Astrocyte of the spinal cord (primary cell): ENCODE data around the gene POFUT1.

Experiments used
- DNase-seq: peaks from one replicate; pipeline ENCODE4 v3.0.0; 2011; ENCODE audit warnings: low read depth, low spot score
- H3K4me3 ChIP-seq: 2 replicates; pipeline ENCODE4 v1.5.1; 2011; ENCODE audit warnings: low read depth, mild to moderate bottlenecking, low read length, moderate library complexity
- in situ Hi-C: cut with HindIII; loops from 2 replicates; pipeline ENCODE4 v1.10.0; 2017; ENCODE audit warnings: low sequenced_read_pairs
- TF ChIP-seq, protein P1 (sequence below): IDR thresholded peaks from 2 replicates; pipeline ENCODE4 v1.5.1; 2012; ENCODE audit warnings: low read depth, mild to moderate bottlenecking, low read length, inconsistent platforms

POFUT1 gene

DNA sequence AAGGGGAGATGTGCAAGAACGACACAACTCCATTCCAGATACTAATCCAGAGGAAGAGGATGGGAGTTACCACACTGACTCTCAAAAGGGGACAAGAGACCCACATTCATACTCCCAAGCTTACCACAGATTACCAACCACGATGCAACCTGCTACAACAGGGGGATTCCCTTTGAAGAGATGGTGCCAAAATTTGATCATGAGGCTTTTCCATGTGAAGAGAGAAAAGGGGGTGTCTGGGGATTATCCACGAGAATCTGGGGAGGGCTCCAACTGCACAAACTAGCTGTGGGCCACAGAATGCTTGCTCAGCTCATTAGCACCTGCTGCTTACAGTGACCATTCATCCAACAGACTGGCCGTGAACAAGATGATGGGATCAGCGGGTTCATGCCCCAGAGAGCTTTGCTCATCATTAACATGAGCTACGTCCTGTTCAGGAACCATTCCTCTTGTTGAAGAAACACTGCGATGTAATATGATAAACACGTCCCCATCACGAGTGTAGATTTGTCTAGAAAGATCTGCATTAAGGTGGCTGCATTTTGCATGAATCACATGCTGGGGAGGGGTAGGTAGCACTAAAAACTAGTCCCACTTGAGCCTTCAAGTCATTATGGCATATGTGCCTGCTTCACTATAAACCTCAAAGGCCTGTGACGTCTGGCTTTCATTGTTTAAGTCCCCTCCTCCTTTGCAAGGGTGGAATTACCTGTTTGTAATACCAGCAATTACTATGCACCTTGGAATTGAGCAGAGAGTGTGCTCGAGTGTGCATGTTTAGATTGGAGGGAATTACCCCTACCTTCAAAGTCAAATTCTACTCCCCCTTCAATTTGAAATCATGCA lies 4.1 kb upstream of the POFUT1 start:
- TF ChIP-seq, protein P1, sequence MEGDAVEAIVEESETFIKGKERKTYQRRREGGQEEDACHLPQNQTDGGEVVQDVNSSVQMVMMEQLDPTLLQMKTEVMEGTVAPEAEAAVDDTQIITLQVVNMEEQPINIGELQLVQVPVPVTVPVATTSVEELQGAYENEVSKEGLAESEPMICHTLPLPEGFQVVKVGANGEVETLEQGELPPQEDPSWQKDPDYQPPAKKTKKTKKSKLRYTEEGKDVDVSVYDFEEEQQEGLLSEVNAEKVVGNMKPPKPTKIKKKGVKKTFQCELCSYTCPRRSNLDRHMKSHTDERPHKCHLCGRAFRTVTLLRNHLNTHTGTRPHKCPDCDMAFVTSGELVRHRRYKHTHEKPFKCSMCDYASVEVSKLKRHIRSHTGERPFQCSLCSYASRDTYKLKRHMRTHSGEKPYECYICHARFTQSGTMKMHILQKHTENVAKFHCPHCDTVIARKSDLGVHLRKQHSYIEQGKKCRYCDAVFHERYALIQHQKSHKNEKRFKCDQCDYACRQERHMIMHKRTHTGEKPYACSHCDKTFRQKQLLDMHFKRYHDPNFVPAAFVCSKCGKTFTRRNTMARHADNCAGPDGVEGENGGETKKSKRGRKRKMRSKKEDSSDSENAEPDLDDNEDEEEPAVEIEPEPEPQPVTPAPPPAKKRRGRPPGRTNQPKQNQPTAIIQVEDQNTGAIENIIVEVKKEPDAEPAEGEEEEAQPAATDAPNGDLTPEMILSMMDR = no peak
- H3K4me3 ChIP-seq = no peak overlapping the region
- in situ Hi-C loops = no loop called here
- no peak for DNase-seq

DNA sequence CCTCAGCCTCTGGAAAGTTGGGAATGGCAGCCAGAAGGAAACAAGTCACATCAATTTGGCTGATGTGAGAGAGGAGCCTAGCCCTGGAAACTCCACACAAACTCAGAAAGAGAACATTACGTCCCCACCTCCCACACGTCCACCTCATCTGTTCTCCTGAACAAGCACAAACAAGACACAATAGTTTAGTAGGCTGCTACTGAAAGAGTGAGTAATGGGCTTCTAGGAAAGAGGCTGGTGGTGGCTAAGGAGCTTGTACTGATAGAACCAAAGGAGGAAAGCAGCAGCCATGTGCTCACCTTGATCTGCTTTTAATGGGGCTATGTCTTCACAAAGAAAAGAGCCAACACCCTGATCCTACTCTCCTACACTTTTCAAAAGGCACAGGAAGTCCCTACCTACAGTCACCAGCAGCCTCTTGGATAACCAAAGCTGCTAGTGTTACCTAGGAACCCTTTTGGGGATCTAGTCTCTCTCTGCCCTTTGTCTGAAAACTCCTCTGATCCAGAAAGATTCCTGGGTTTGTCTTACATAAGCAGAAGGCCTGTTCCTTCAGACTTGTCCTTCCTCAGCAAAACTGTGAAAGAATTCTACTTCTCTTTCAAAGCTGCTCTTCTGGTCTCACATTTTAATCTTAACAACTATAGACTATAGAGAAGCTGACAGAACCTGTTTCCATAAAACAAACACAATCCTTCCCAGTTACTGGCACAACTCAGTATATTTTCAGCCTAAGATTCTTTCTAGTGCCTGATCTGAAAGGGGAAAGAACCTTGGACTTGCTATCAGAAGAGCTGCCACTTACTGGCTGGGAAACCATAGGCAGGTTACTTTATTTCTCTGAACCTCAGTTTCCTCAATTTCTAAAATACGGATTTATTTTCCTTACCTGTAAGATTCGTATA lies 3.2 kb upstream of the POFUT1 start:
- DNase-seq = peak; percentile 4
- TF ChIP-seq, protein P1 = no peak
- in situ Hi-C loops = no loop called here
- H3K4me3 ChIP-seq = no peak overlapping the region

DNA sequence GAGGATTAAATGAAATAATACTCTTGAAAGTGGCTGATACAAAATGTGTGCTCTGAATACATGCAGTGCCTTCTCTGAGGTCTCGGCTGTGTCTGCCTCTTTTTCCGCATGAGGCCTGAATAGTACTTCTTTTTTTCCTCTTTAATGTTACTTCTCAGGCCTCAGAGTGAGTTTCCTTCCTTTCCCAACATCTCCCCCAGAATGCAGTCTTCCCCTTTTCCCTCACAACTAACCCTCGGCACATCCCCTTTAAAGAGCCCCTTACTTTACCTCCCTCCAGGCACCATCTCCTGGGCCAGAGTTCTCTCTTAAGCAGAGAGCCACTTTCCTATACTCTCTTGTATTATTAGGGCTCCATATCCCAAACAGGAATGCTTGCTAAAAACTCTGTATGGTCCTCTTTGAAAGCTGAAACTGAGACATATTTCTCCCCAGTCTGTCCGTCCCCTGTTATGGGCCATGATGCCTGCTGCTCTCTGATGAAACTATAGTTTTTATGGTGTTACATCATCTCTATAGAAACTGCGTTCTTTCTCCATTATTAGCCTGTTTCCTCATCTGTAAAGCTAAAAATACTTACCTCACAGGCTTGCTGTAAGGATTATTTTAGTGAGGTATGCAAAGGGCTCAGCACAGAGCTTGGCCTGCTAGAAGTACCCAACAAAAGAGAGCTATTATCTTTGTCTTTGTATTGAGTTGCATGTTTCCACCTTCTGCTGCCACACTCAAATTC lies 2.4 kb upstream of the POFUT1 start:
- no peak for DNase-seq
- in situ Hi-C loops = no loop called here

DNA sequence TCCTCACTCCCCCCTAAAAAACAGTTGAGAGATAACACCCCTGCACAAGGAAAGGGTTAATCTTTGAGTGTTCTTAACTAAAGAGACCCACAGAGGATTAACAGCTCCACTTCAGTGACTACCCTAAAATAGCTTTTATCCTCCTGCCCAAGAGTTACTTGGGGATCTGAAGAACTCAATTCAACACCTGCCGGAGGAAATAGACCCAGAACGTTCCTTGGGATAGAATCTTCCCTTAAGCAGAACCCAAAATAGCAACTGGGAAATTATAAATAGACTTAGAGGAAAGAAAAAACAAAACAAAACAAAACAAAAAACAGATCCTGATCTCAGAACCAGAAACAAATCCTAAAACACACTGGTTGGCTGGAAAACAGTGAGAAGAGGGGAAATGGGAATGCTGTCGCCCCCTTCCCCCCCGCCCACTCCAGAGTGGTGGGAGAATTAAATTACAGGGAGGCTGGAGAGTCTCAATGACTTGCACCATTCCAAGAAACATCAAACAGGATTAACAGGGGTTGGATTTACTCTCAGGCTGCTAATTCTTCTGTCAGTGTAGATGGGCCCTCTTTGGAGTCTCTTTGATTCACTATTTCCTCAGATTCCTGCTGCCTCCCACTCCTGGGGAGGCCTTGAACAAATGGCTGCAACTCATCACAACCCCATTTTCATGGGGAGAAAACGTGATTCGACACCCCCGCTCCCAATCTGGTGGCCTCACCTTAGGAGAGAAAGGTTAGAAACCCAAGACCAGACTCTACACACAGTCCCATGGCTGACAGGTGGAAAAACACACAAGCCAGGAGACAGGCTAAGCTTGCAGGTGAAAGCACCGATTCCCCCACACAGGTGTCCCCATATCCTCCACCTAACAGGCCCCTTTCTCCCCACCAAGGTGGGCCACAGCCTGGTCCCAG lies 1.6 kb upstream of the POFUT1 start:
- DNase-seq = no peak
- TF ChIP-seq, protein P1 = no peak
- peak overlapping the region; percentile 100 for H3K4me3 ChIP-seq
- in situ Hi-C loops = no loop called here

More for the DNA sequence above, 2.4 kb upstream of the POFUT1 start:
- H3K4me3 ChIP-seq = no peak overlapping the region
- TF ChIP-seq, protein P1 = no peak

DNA sequence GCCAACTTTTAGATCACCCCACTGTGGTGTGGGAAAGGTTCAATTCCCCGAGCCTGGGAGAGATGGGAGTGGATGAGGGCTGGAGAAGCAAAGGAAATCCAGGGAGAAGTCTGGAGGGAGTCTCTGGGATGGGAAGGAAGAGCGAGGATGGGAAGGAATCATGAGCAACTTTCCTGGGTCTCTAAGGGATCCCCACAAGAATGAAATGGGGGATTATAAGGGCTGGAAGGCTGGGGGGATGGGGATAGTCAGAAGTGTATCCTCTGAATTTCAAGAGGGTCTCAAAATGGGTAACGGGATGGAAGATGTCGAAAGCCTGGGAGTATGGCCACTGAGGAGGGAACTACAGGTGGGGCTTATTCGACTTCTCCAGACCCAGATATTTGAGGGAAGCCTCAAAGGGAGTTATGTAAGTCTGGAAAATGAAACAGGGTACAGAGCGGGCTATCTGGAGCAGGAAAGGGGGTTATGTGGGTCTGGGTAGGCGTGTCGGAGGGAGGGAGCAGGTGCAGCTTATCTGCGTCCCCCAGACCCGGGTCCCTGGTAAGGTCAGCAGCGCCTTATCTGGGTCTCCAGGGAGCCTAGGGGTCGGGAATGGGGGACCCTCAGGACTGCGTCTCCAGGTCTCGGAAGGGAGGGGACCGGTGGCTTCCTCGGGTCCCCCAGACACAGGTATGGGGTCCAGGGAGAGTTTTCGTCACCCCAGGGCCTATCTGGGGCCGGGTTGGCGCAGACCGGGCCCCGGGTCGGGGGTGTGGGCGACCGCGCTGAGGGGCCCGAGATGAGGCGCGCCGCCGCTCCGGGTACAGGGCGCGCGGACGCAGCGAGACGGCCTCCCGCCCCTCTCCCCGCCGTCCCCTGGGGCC lies 687 bp upstream of the POFUT1 start:
- no peak for DNase-seq
- H3K4me3 ChIP-seq = peak overlapping the region; percentile 100
- in situ Hi-C loops = no loop called here
- TF ChIP-seq, protein P1 = no peak
